ENCODE data around the gene LSM4.

Gene LSM4

GRCh38 chr19:18295034-18295451, 27.8 kb downstream of the LSM4 start:
- no peaks in the 10 kb centered on the region for H3K27me3 ChIP-seq (ENCODE audit: control insufficient read depth, insufficient read depth, low read length)
- H3K36me3 ChIP-seq (ENCODE audit: control insufficient read depth, insufficient read depth, low read length), result no peaks in the 10 kb centered on the region
- H3K4me3 ChIP-seq (ENCODE audit: low read depth, low read length), result no peak overlapping the region
- H3K9me3 ChIP-seq (ENCODE audit: control insufficient read depth, insufficient read depth, low read length), result no peaks in the 10 kb centered on the region
- H3K4me1 ChIP-seq (ENCODE audit: control insufficient read depth, insufficient read depth, low read length), result peaks cover 13% of the 10 kb centered on the region
- no peak overlapping the region for H3K9ac ChIP-seq (ENCODE audit: low read depth, low read length)

DNA sequence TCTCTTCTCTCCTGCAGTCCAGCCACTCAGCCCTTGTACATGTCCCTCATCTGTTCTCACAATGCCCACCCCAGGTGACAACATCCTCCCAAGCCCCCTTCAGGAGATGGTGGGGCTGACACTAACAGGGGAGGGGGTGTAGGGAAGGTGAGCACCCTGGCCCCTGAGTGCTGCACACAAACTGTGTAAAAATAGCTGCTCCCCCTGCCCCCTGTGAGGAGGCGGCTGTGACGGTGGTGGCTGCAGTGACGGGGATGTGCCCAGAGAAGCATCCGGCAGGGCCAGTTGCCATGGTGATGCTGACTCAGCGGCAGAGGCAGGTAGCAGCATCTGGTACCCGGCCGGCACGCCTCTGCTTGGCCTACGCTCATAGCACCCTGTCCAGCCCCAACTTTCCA, 28.4 kb downstream of the LSM4 start:
- Histone ChIP-seq H3K36me3 (ENCODE audit: control insufficient read depth, insufficient read depth, low read length) (no peaks in the 10 kb centered on the region), H3K9ac (ENCODE audit: low read depth, low read length) (no peak overlapping the region), H3K4me3 (ENCODE audit: low read depth, low read length) (peak overlapping the region; percentile 56), H3K27me3 (ENCODE audit: control insufficient read depth, insufficient read depth, low read length) (no peaks in the 10 kb centered on the region), H3K4me1 (ENCODE audit: control insufficient read depth, insufficient read depth, low read length) (peaks cover 15% of the 10 kb centered on the region), H3K9me3 (ENCODE audit: control insufficient read depth, insufficient read depth, low read length) (no peaks in the 10 kb centered on the region)

- no peak overlapping the region for H3K9ac ChIP-seq (ENCODE audit: low read depth, low read length)
- peak overlapping the region; percentile 56 for H3K4me3 ChIP-seq (ENCODE audit: low read depth, low read length)
- no peaks in the 10 kb centered on the region for H3K27me3 ChIP-seq (ENCODE audit: control insufficient read depth, insufficient read depth, low read length)
- H3K9me3 ChIP-seq (ENCODE audit: control insufficient read depth, insufficient read depth, low read length), result no peaks in the 10 kb centered on the region
- peaks cover 15% of the 10 kb centered on the region for H3K4me1 ChIP-seq (ENCODE audit: control insufficient read depth, insufficient read depth, low read length)
- H3K36me3 ChIP-seq (ENCODE audit: control insufficient read depth, insufficient read depth, low read length), result no peaks in the 10 kb centered on the region
Measured at GRCh38 chr19:18293642-18294466, 29.0 kb downstream of the LSM4 start.

- H3K9ac ChIP-seq (ENCODE audit: low read depth, low read length), result peak overlapping the region; percentile 26
- peaks cover 15% of the 10 kb centered on the region for H3K4me1 ChIP-seq (ENCODE audit: control insufficient read depth, insufficient read depth, low read length)
- no peaks in the 10 kb centered on the region for H3K27me3 ChIP-seq (ENCODE audit: control insufficient read depth, insufficient read depth, low read length)
- peak overlapping the region; percentile 77 for H3K4me3 ChIP-seq (ENCODE audit: low read depth, low read length)
- no peaks in the 10 kb centered on the region for H3K9me3 ChIP-seq (ENCODE audit: control insufficient read depth, insufficient read depth, low read length)
- H3K36me3 ChIP-seq (ENCODE audit: control insufficient read depth, insufficient read depth, low read length), result no peaks in the 10 kb centered on the region
Measured at GRCh38 chr19:18292810-18293641, 29.9 kb downstream of the LSM4 start.

DNA sequence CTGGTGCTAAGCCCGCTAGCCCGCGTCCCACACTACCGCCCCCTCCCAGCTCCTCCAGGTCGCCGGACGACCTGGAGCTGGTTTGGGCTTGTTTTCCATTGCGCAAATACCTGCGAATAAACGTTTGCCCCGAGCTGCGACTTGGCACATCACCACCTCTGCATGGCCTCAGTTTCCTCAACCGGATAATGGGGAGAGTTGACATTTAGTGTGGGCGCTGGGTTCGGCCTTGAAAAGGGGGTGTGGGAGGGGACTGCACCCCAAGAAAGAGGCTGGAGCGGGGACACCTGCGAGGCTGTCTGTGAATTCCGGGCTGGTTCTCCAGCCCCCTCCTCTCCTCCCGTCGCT, 30.4 kb downstream of the LSM4 start:
- no peaks in the 10 kb centered on the region for H3K27me3 ChIP-seq (ENCODE audit: control insufficient read depth, insufficient read depth, low read length)
- H3K9ac ChIP-seq (ENCODE audit: low read depth, low read length), result peak overlapping the region; percentile 41
- H3K36me3 ChIP-seq (ENCODE audit: control insufficient read depth, insufficient read depth, low read length), result no peaks in the 10 kb centered on the region
- no peaks in the 10 kb centered on the region for H3K9me3 ChIP-seq (ENCODE audit: control insufficient read depth, insufficient read depth, low read length)
- H3K4me1 ChIP-seq (ENCODE audit: control insufficient read depth, insufficient read depth, low read length), result peaks cover 18% of the 10 kb centered on the region
- peak overlapping the region; percentile 77 for H3K4me3 ChIP-seq (ENCODE audit: low read depth, low read length)

GRCh38 chr19:18291590-18292461, 31.1 kb downstream of the LSM4 start:
- H3K4me1 ChIP-seq (ENCODE audit: control insufficient read depth, insufficient read depth, low read length), result peaks cover 19% of the 10 kb centered on the region

GRCh38 chr19:18291019-18291524, 31.8 kb downstream of the LSM4 start:
- Histone ChIP-seq H3K36me3 (ENCODE audit: control insufficient read depth, insufficient read depth, low read length) (no peaks in the 10 kb centered on the region), H3K4me3 (ENCODE audit: low read depth, low read length) (peak overlapping the region; percentile 77), H3K4me1 (ENCODE audit: control insufficient read depth, insufficient read depth, low read length) (peaks cover 19% of the 10 kb centered on the region), H3K9me3 (ENCODE audit: control insufficient read depth, insufficient read depth, low read length) (no peaks in the 10 kb centered on the region), H3K27me3 (ENCODE audit: control insufficient read depth, insufficient read depth, low read length) (peaks cover 8% of the 10 kb centered on the region), H3K9ac (ENCODE audit: low read depth, low read length) (no peak overlapping the region)

More at GRCh38 chr19:18291590-18292461, 31.1 kb downstream of the LSM4 start:
- Histone ChIP-seq H3K36me3 (ENCODE audit: control insufficient read depth, insufficient read depth, low read length) (no peaks in the 10 kb centered on the region), H3K9ac (ENCODE audit: low read depth, low read length) (peak overlapping the region; percentile 41), H3K9me3 (ENCODE audit: control insufficient read depth, insufficient read depth, low read length) (no peaks in the 10 kb centered on the region), H3K27me3 (ENCODE audit: control insufficient read depth, insufficient read depth, low read length) (peaks cover 3% of the 10 kb centered on the region), H3K4me3 (ENCODE audit: low read depth, low read length) (peak overlapping the region; percentile 77)

DNA sequence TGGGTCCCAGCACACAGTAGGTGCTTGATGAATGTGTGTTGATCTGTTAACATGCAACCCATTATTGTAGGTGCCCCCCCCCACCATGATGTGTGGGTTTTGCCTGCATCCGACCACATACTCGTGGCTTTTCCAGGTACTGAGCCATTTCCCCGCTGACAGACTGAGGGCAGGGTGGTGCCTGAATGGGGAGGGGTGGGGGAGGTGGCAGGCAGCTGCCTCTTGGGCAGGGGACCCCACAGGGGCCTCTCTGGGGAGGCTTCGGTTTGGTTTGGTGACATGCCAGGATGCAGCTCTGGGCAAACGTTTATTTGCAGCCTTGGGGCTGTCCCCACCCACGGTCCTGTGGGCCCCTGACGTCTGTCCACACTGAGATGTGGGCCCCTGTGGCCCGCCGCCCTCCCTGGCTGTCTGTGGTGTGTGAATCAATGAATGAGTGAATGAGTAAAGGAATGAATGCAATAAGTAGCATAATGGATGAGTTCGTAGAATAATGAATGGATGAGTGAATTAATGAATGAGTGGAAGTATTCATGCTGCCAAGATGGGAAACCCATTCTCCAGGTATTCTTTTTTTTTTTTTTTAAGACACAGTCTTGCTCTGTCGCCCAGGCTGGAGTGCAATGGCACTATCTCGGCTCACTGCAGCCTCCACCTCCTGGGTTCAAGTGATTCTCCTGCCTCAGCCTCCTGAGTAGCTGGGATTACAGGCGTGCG, 32.4 kb downstream of the LSM4 start:
- no peak overlapping the region for H3K9ac ChIP-seq (ENCODE audit: low read depth, low read length)
- H3K4me1 ChIP-seq (ENCODE audit: control insufficient read depth, insufficient read depth, low read length), result peaks cover 19% of the 10 kb centered on the region
- no peaks in the 10 kb centered on the region for H3K9me3 ChIP-seq (ENCODE audit: control insufficient read depth, insufficient read depth, low read length)
- peaks cover 8% of the 10 kb centered on the region for H3K27me3 ChIP-seq (ENCODE audit: control insufficient read depth, insufficient read depth, low read length)
- H3K36me3 ChIP-seq (ENCODE audit: control insufficient read depth, insufficient read depth, low read length), result no peaks in the 10 kb centered on the region
- no peak overlapping the region for H3K4me3 ChIP-seq (ENCODE audit: low read depth, low read length)

DNA sequence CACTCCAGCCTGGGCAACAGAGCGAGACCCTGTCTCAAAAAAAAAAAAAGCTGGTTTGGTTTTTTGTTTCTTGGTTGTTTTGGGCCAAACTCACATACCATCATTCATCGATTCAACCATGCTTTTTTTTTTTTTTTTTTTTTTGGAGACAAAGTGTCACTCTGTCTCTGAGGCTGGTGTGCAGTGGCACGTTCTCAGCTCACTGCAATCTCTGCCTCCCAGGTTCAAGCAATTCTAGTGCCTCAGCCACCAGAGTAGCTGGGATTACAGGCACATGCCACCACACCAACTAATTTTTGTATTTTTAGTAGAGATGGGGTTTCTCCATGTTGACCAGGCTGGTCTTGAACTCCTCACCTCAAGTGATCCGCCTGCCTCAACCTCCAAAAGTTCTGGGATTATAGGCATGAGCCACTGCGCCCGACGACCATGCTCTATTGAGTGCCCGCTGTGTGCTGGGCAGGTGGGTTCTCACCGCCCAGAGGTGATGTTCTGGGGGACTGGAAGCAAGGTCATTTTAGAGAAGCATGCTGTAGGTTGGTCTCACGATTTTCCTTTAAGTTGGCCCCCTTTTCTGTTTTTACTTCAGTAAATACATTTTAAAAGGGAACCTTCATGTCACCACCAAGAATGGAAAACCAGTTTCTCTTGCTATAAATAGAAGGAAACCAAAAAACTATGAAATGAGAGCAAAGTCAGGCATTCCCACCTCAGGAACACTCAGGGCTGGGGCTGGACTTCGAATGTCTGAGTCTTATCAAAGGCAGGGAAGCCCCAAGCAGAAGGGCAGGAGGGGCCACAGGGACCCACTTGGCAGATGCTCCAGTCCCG, 33.2 kb downstream of the LSM4 start:
- H3K4me3 ChIP-seq (ENCODE audit: low read depth, low read length), result no peak overlapping the region
- H3K4me1 ChIP-seq (ENCODE audit: control insufficient read depth, insufficient read depth, low read length), result peaks cover 19% of the 10 kb centered on the region
- H3K36me3 ChIP-seq (ENCODE audit: control insufficient read depth, insufficient read depth, low read length), result no peaks in the 10 kb centered on the region
- peaks cover 11% of the 10 kb centered on the region for H3K27me3 ChIP-seq (ENCODE audit: control insufficient read depth, insufficient read depth, low read length)
- H3K9ac ChIP-seq (ENCODE audit: low read depth, low read length), result no peak overlapping the region
- H3K9me3 ChIP-seq (ENCODE audit: control insufficient read depth, insufficient read depth, low read length), result no peaks in the 10 kb centered on the region

Data from iPS-15b (cell line).